Adipocyte (in vitro differentiated cells): Measurements from ENCODE around the gene TENM3.

Source experiments
- DNase-seq: peaks from one replicate; pipeline ENCODE4 v3.0.0-alpha.2; 2015; ENCODE audit warnings: low read depth
- H3K27me3 ChIP-seq: replicated peaks from 2 replicates; pipeline ENCODE4 v1.7.0; 2013; ENCODE audit warnings: mild to moderate bottlenecking, low read length, moderate library complexity; ENCODE audit not compliant: control insufficient read depth, insufficient read depth
- H3K36me3 ChIP-seq: 2 replicates; pipeline ENCODE4 v1.7.0; 2013; ENCODE audit warnings: low read length, mild to moderate bottlenecking, moderate library complexity; ENCODE audit not compliant: control insufficient read depth, insufficient read depth, severe bottlenecking
- H3K4me1 ChIP-seq: 2 replicates; pipeline ENCODE4 v1.7.0; 2013; ENCODE audit warnings: mild to moderate bottlenecking, low read length, moderate library complexity; ENCODE audit not compliant: control insufficient read depth, insufficient read depth
- H3K4me3 ChIP-seq: 2 replicates; pipeline ENCODE4 v1.7.0; 2013; ENCODE audit warnings: mild to moderate bottlenecking, low read length, moderate library complexity
- H3K9ac ChIP-seq: 2 replicates; pipeline ENCODE4 v1.7.0; 2013; ENCODE audit warnings: mild to moderate bottlenecking, low read length, moderate library complexity
- H3K9me3 ChIP-seq: 2 replicates; pipeline ENCODE4 v1.7.0; 2013; ENCODE audit warnings: mild to moderate bottlenecking, low read length, moderate library complexity; ENCODE audit not compliant: control insufficient read depth

TENM3 gene

GRCh38 chr4:182272151-182272550, 28.9 kb downstream of the TENM3 start:
- Histone ChIP-seq H3K27me3 (no peaks in the 10 kb centered on the region), H3K36me3 (no peaks in the 10 kb centered on the region), H3K4me3 (no peak overlapping the region), H3K9me3 (no peaks in the 10 kb centered on the region), H3K9ac (no peak overlapping the region), H3K4me1 (peaks cover 7% of the 10 kb centered on the region)
- DNase-seq: no peak

GRCh38 chr4:182273191-182273935, 30.2 kb downstream of the TENM3 start:
- H3K9ac ChIP-seq: no peak overlapping the region
- peaks cover 10% of the 10 kb centered on the region for H3K4me1 ChIP-seq
- no peak overlapping the region for H3K4me3 ChIP-seq
- no peaks in the 10 kb centered on the region for H3K9me3 ChIP-seq
- H3K36me3 ChIP-seq: no peaks in the 10 kb centered on the region
- no peaks in the 10 kb centered on the region for H3K27me3 ChIP-seq
- no peak for DNase-seq

GRCh38 chr4:182276210-182277109, 33.3 kb downstream of the TENM3 start:
- Histone ChIP-seq H3K36me3 (no peaks in the 10 kb centered on the region), H3K4me3 (no peak overlapping the region), H3K4me1 (peaks cover 23% of the 10 kb centered on the region), H3K9ac (no peak overlapping the region), H3K9me3 (no peaks in the 10 kb centered on the region), H3K27me3 (no peaks in the 10 kb centered on the region)
- DNase-seq: no peak

GRCh38 chr4:182277377-182277776, 34.2 kb downstream of the TENM3 start:
- Histone ChIP-seq H3K4me1 (peaks cover 23% of the 10 kb centered on the region), H3K9ac (no peak overlapping the region), H3K27me3 (no peaks in the 10 kb centered on the region), H3K9me3 (no peaks in the 10 kb centered on the region), H3K4me3 (no peak overlapping the region), H3K36me3 (no peaks in the 10 kb centered on the region)
- DNase-seq: peak; percentile 20

GRCh38 chr4:182278729-182279128, 35.5 kb downstream of the TENM3 start:
- Histone ChIP-seq H3K4me1 (peaks cover 23% of the 10 kb centered on the region), H3K36me3 (no peaks in the 10 kb centered on the region)

GRCh38 chr4:182280436-182281111, 37.4 kb downstream of the TENM3 start:
- Histone ChIP-seq H3K4me1 (peaks cover 25% of the 10 kb centered on the region), H3K9ac (no peak overlapping the region), H3K36me3 (no peaks in the 10 kb centered on the region), H3K9me3 (no peaks in the 10 kb centered on the region), H3K27me3 (no peaks in the 10 kb centered on the region), H3K4me3 (no peak overlapping the region)
- DNase-seq: peak; percentile 20

More at GRCh38 chr4:182278729-182279128, 35.5 kb downstream of the TENM3 start:
- Histone ChIP-seq H3K9me3 (no peaks in the 10 kb centered on the region), H3K27me3 (no peaks in the 10 kb centered on the region), H3K4me3 (no peak overlapping the region), H3K9ac (no peak overlapping the region)
- DNase-seq: no peak

GRCh38 chr4:182286035-182286434, 42.8 kb downstream of the TENM3 start:
- Histone ChIP-seq H3K27me3 (no peaks in the 10 kb centered on the region), H3K36me3 (no peaks in the 10 kb centered on the region), H3K9me3 (no peaks in the 10 kb centered on the region), H3K4me1 (peaks cover 11% of the 10 kb centered on the region), H3K4me3 (no peak overlapping the region), H3K9ac (no peak overlapping the region)
- peak; percentile 45 for DNase-seq

GRCh38 chr4:182286931-182287330, 43.7 kb downstream of the TENM3 start:
- Histone ChIP-seq H3K4me3 (no peak overlapping the region), H3K36me3 (no peaks in the 10 kb centered on the region), H3K9me3 (no peaks in the 10 kb centered on the region), H3K4me1 (peaks cover 10% of the 10 kb centered on the region), H3K27me3 (no peaks in the 10 kb centered on the region), H3K9ac (no peak overlapping the region)
- DNase-seq: no peak

- Histone ChIP-seq H3K27me3 (no peaks in the 10 kb centered on the region), H3K36me3 (no peaks in the 10 kb centered on the region), H3K4me3 (no peak overlapping the region), H3K9ac (no peak overlapping the region), H3K9me3 (no peaks in the 10 kb centered on the region), H3K4me1 (peaks cover 10% of the 10 kb centered on the region)
- DNase-seq: no peak
Measured at GRCh38 chr4:182288534-182288933, 45.3 kb downstream of the TENM3 start.

GRCh38 chr4:182289809-182290208, 46.6 kb downstream of the TENM3 start:
- no peak for DNase-seq

GRCh38 chr4:182291175-182291574, 48.0 kb downstream of the TENM3 start:
- no peak overlapping the region for H3K4me3 ChIP-seq

More at GRCh38 chr4:182289809-182290208, 46.6 kb downstream of the TENM3 start:
- Histone ChIP-seq H3K36me3 (no peaks in the 10 kb centered on the region), H3K4me1 (peaks cover 10% of the 10 kb centered on the region), H3K9ac (no peak overlapping the region), H3K27me3 (no peaks in the 10 kb centered on the region), H3K9me3 (no peaks in the 10 kb centered on the region), H3K4me3 (no peak overlapping the region)

More at GRCh38 chr4:182291175-182291574, 48.0 kb downstream of the TENM3 start:
- Histone ChIP-seq H3K9me3 (no peaks in the 10 kb centered on the region), H3K27me3 (no peaks in the 10 kb centered on the region), H3K4me1 (peaks cover 3% of the 10 kb centered on the region), H3K36me3 (no peaks in the 10 kb centered on the region), H3K9ac (no peak overlapping the region)
- no peak for DNase-seq
